K562 (cell line): Measurements from ENCODE around the gene THOC3.
"Not testable (repeated sequence)": the region's sequence is repeated elsewhere in the genome, so short reads cannot be mapped to it uniquely, and the experiment has no call there.

Experiments
- E2F1 ChIP-seq: sonication (generic); formaldehyde crosslinking; IDR thresholded peaks from 2 replicates; pipeline ENCODE4 v1.8.1; 2023; ENCODE audit warnings: mild to moderate bottlenecking, missing genetic modification reagents, moderate library complexity
- MAFG ChIP-seq: fragments of 450-650 bp; conservative IDR thresholded peaks from 2 replicates; pipeline ENCODE4 v1.6.1; 2016; ENCODE audit warnings: missing genetic modification characterization, missing compliant biosample characterization
- SIN3A ChIP-seq, 2 experiments: fragments of 150-350 bp in 1 of 2; IDR thresholded peaks; 2 replicates each; pipeline ENCODE4 v1.6.1; 2011 to 2016; ENCODE audit warnings: borderline replicate concordance in 2 of 2, low read depth in 2 of 2, low read length in 2 of 2, mild to moderate bottlenecking in 2 of 2, moderate library complexity in 2 of 2; ENCODE audit not compliant: control insufficient read depth in 1 of 2
- THAP12 ChIP-seq: fragments of 250-450 bp; sonication (Bioruptor Pico); IDR thresholded peaks from 2 replicates; pipeline ENCODE4 v1.9.0; 2021; ENCODE audit warnings: mild to moderate bottlenecking, inconsistent platforms
- THRA ChIP-seq: fragments of 450-650 bp; IDR thresholded peaks from 2 replicates; pipeline ENCODE4 v1.6.1; 2017; ENCODE audit warnings: mild to moderate bottlenecking, moderate library complexity
- TRIM25 ChIP-seq: fragments of 450-650 bp; IDR thresholded peaks from 2 replicates; pipeline ENCODE4 v1.7.0; 2016; ENCODE audit warnings: borderline replicate concordance
- ZNF785 ChIP-seq: fragments of 250-450 bp; sonication (Bioruptor Pico); IDR thresholded peaks from 2 replicates; pipeline ENCODE4 v1.4.0; 2020; ENCODE audit warnings: mild to moderate bottlenecking

GRCh38 chr5:175940632-175941031 is 27.5 kb downstream of the THOC3 start:
- not testable (repeated sequence) for TF ChIP-seq ZNF785 (CRISPR knock-in tag); E2F1 (CRISPR knock-in tag); TRIM25; THAP12 (CRISPR knock-in tag); SIN3A (IDR thresholded peaks at IDR 0.05; ENCODE audit: borderline replicate concordance in 2 of 2, control insufficient read depth in 1 of 2, low read depth in 2 of 2, low read length in 2 of 2); THRA; MAFG
